ENCODE results near the gene MYLK. TPM values are rescaled to one million over a fixed set of nuclear protein-coding genes. Genes with fewer than 3 reads are reported as not detected.

Gene MYLK
- total and polyA plus RNA-seq, 2 of the 4 experiments (the other 2 are of a cell fraction): 299 to 484 TPM

DNA sequence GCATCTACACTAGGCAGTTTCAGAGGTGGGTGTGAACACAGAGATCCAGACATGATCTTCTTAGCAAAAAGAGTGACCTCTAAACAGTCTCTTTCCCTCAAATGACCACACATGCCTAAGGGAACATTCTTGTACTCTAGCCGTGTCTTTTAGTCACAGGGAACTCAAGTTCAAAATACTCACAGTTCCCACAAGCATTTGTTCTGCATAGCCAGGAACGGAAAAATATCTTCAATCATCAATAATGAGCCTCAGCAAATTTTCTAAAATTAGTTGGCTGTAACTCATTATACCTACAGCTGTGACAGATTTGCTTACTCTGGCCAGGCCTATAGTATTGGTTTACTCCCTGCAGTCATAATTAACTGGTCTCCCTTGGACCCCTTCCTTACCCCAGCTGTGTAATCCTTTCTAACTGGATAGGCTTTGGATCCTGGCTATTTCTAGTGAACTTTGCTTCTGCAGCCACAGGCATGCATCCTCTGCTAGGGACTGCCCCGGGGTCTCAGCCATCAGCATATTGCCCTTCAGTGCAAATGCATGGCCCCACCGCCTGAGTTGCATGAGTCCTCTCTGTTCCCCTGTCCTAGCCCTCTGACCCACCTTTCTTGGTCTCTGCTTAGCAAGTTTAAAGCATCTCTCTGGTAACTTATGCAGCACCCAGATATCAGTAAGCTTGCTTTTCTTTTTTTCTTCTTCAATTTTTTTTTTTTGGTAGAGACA, 243.2 kb downstream of the MYLK start:
- no peak overlapping the region for H2BK15ac ChIP-seq (ENCODE audit: low read depth, low read length)
- H3K4me2 ChIP-seq (ENCODE audit: low read depth, low read length): no peak overlapping the region
- no peaks in the 10 kb centered on the region for H3K27me3 ChIP-seq (ENCODE audit: control insufficient read depth, insufficient read depth, low read length)
- peaks cover 77% of the 10 kb centered on the region for H3K36me3 ChIP-seq (ENCODE audit: control insufficient read depth, insufficient read depth, low read length)
- no peak overlapping the region for H3K56ac ChIP-seq (ENCODE audit: extremely low read depth, insufficient read depth, low read length)
- in situ Hi-C loops (cut with MboI; ENCODE audit: low sequenced_read_pairs) (loop anchor here (5.0 kb wide), 1 partner anchor 76 kb away; no protein-coding TSS in a partner anchor), dilution Hi-C loops (cut with HindIII; ENCODE audit: low sequenced_read_pairs, unreplicated experiment) (no loop called here), intact Hi-C loops (cut with micrococcal nuclease) (no loop called here)
- ChIA-PET POLR2A (ENCODE audit: unreplicated experiment) (no interaction called here), CTCF (no interaction called here)
- H2BK120ac ChIP-seq (ENCODE audit: low read depth, low read length): no peak overlapping the region
- TF ChIP-seq POLR2A (IDR thresholded peaks at IDR 0.05; ENCODE audit: low read depth, low read length): no peak
- H2BK20ac ChIP-seq (ENCODE audit: low read depth, low read length): no peak overlapping the region
- no peaks in the 10 kb centered on the region for H3K9me3 ChIP-seq (ENCODE audit: control insufficient read depth, insufficient read depth, low read length)
- H3K18ac ChIP-seq (ENCODE audit: low read depth, low read length): no peak overlapping the region
- 65% methylated on average over 2 of the region's 4 CpGs; no CpG with 5 or more reads in 1 of the 2 experiments for WGBS, 2 experiments (ENCODE audit: extremely low coverage in 2 of 2, insufficient read length in 1 of 2)
- no peak overlapping the region for H3K4ac ChIP-seq (ENCODE audit: low read depth, low read length)
- peaks cover 8% of the 10 kb centered on the region for H3K4me1 ChIP-seq (ENCODE audit: control insufficient read depth, insufficient read depth, low read length)
- H3K4me3 ChIP-seq (ENCODE audit: insufficient read depth, low read depth, low read length): no peak overlapping the region
- H3K14ac ChIP-seq (replicated peaks; ENCODE audit: low read depth, low read length): no peak overlapping the region
- peak overlapping the region; percentile 46 for H2AK9ac ChIP-seq (replicated peaks; ENCODE audit: low read depth, low read length, poor library complexity)
- H3K23ac ChIP-seq (ENCODE audit: low read depth, low read length): no peak overlapping the region
- H3K9ac ChIP-seq (ENCODE audit: low read depth, low read length): no peak overlapping the region
- H4K20me1 ChIP-seq (ENCODE audit: insufficient read depth, low read length): 0 out of 2 replicates have a peak, but pooled peaks cover 6% of the 10 kb centered on the region
- no peak overlapping the region for H4K91ac ChIP-seq (ENCODE audit: insufficient read depth, low read depth, low read length)
- ATAC-seq (ENCODE audit: low read depth) (no peak), DNase-seq (no peak)
- H4K5ac ChIP-seq (ENCODE audit: low read depth, low read length): no peak overlapping the region
- peaks cover 9% of the 10 kb centered on the region for H3K9me1 ChIP-seq (ENCODE audit: insufficient read depth, low read length)
- no peak overlapping the region for H2BK5ac ChIP-seq (ENCODE audit: low read depth, low read length, poor library complexity, severe bottlenecking)
- H4K8ac ChIP-seq (ENCODE audit: low read depth in 2 of 2, low read length in 2 of 2): no peak overlapping the region
- H2AK5ac ChIP-seq (ENCODE audit: low read depth, low read length): no peak overlapping the region
- no peak overlapping the region for H3K27ac ChIP-seq (ENCODE audit: insufficient read depth, low read length)
- no TSS peak for BruUV-seq (replicated peaks)
- H3K79me1 ChIP-seq (ENCODE audit: low read depth in 1 of 2, low read length in 2 of 2): peaks cover 0 to 28% of the 10 kb centered on the region in 2 experiments; a peak in 3 of 4 replicates
- no peak overlapping the region for H2AFZ ChIP-seq (replicated peaks; ENCODE audit: low read length, poor library complexity)

Measured in IMR-90 (cell line).